Dedifferentiated amniotic fluid mesenchymal stem cell (primary cell): Measurements from ENCODE around the gene QDPR.
A peak's percentile ranks its signal among the peaks of the same experiment; 100 is the strongest.

Experiments used
- DNase-seq: peaks from one replicate; pipeline ENCODE4 v3.0.0-alpha.2; 2016; ENCODE audit errors: extremely low spot score

Gene QDPR

GRCh38 chr4:17528551-17529165 lies 16.8 kb upstream of the QDPR start:
- DNase-seq = no peak

GRCh38 chr4:17526695-17527477 lies 15.0 kb upstream of the QDPR start:
- no peak for DNase-seq

- no peak for DNase-seq
Observed at GRCh38 chr4:17523662-17524061, 11.8 kb upstream of the QDPR start.

- DNase-seq = no peak
Observed at GRCh38 chr4:17521595-17521994, 9.7 kb upstream of the QDPR start.

GRCh38 chr4:17517664-17518063 lies 5.8 kb upstream of the QDPR start:
- no peak for DNase-seq

GRCh38 chr4:17516980-17517379 lies 5.1 kb upstream of the QDPR start:
- DNase-seq = no peak

- no peak for DNase-seq
Observed at GRCh38 chr4:17515445-17516407, 3.8 kb upstream of the QDPR start.

GRCh38 chr4:17514865-17515264 lies 3.0 kb upstream of the QDPR start, which contains the start of gene CLRN2:
Gene CLRN2, plus strand, starts transcription at chr4:17515165. Its CDS starts 102 bp downstream, at chr4:17515267.
- no peak for DNase-seq

GRCh38 chr4:17512973-17513665 lies 1.2 kb upstream of the QDPR start:
- DNase-seq = no peak

- peak; percentile 15 for DNase-seq
Observed at GRCh38 chr4:17511509-17511949, 361 bp downstream of the QDPR start.

- DNase-seq = no peak
Observed at GRCh38 chr4:17511051-17511450, 839 bp downstream of the QDPR start.

GRCh38 chr4:17510582-17510981 lies 1.3 kb downstream of the QDPR start:
- no peak for DNase-seq

- DNase-seq = no peak
Observed at GRCh38 chr4:17504081-17504480, 7.8 kb downstream of the QDPR start.

- DNase-seq = no peak
Observed at GRCh38 chr4:17502756-17503155, 9.1 kb downstream of the QDPR start.

GRCh38 chr4:17500574-17500973 lies 11.3 kb downstream of the QDPR start:
- no peak for DNase-seq

GRCh38 chr4:17497890-17498523 lies 13.9 kb downstream of the QDPR start:
- no peak for DNase-seq

GRCh38 chr4:17494258-17495190 lies 17.4 kb downstream of the QDPR start:
- peak; percentile 38 for DNase-seq

GRCh38 chr4:17493619-17494018 lies 18.3 kb downstream of the QDPR start:
- DNase-seq = no peak

- no peak for DNase-seq
Observed at GRCh38 chr4:17492876-17493275, 19.0 kb downstream of the QDPR start.
